Brain microvascular endothelial cell (primary cell): ENCODE results near the gene IER5.
"Not testable (repeated sequence)": the region's sequence is repeated elsewhere in the genome, so short reads cannot be mapped to it uniquely, and the experiment has no call there.

Source experiments
- DNase-seq: peaks from one replicate; pipeline ENCODE4 v3.0.0-alpha.2; 2020
- H3K27ac ChIP-seq: fragments of 250-450 bp; sonication (Bioruptor Pico); 2 replicates; pipeline ENCODE4 v1.5.1; 2020; ENCODE audit warnings: mild to moderate bottlenecking, moderate library complexity
- H3K27me3 ChIP-seq: fragments of 250-450 bp; sonication (Bioruptor Pico); replicated peaks from 2 replicates; pipeline ENCODE4 v1.5.1; 2020; ENCODE audit warnings: mild to moderate bottlenecking
- H3K36me3 ChIP-seq: fragments of 250-450 bp; sonication (Bioruptor Pico); replicated peaks from 2 replicates; pipeline ENCODE4 v1.5.1; 2020; ENCODE audit warnings: mild to moderate bottlenecking
- H3K4me3 ChIP-seq: 2 replicates; pipeline ENCODE4 v1.5.1; 2011; ENCODE audit warnings: low read depth, mild to moderate bottlenecking, control low read depth, low read length, moderate library complexity
- CTCF ChIP-seq: IDR thresholded peaks from 2 replicates; pipeline ENCODE4 v1.5.1; 2011; ENCODE audit warnings: low read depth, mild to moderate bottlenecking, moderate library complexity, low read length, control low read depth, inconsistent platforms; ENCODE audit errors: missing control alignments
- in situ Hi-C: cut with HindIII; loops from 2 replicates; pipeline ENCODE4 v1.10.0; 2017; ENCODE audit warnings: low sequenced_read_pairs, low pct_ligation_motif_present

Gene IER5

GRCh38 chr1:181088079-181089016 is at the start of gene IER5:
TSS of gene IER5 (plus strand) at chr1:181088700. CDS start at chr1:181088903, 203 bp downstream.
- no peaks in the 10 kb centered on the region for H3K27me3 ChIP-seq
- in situ Hi-C loops, result no loop called here
- H3K36me3 ChIP-seq, result no peaks in the 10 kb centered on the region
- no peak for TF ChIP-seq CTCF
- H3K27ac ChIP-seq, result peak within 1 kb of the TSS; percentile 51
- H3K4me3 ChIP-seq, result peak within 1 kb of the TSS; percentile 90
- peak; percentile 91 for DNase-seq

- no peaks in the 10 kb centered on the region for H3K27me3 ChIP-seq
- no peak overlapping the region for H3K4me3 ChIP-seq
- no peak for TF ChIP-seq CTCF
- no peak for DNase-seq
- H3K36me3 ChIP-seq, result no peaks in the 10 kb centered on the region
- no peak overlapping the region for H3K27ac ChIP-seq
- in situ Hi-C loops, result no loop called here
Observed at GRCh38 chr1:181040284-181040865, 48.1 kb upstream of the IER5 start.

GRCh38 chr1:181043025-181043888 is 45.2 kb upstream of the IER5 start:
- no peak overlapping the region for H3K4me3 ChIP-seq
- no peak for TF ChIP-seq CTCF
- in situ Hi-C loops, result no loop called here
- no peaks in the 10 kb centered on the region for H3K27me3 ChIP-seq
- H3K27ac ChIP-seq, result no peak overlapping the region
- no peak for DNase-seq
- no peaks in the 10 kb centered on the region for H3K36me3 ChIP-seq

GRCh38 chr1:181044449-181044966 is 44.0 kb upstream of the IER5 start:
- H3K4me3 ChIP-seq, result no peak overlapping the region
- no peak for TF ChIP-seq CTCF
- no peaks in the 10 kb centered on the region for H3K36me3 ChIP-seq
- no peak overlapping the region for H3K27ac ChIP-seq
- H3K27me3 ChIP-seq, result no peaks in the 10 kb centered on the region
- no peak for DNase-seq
- in situ Hi-C loops, result no loop called here

- H3K27ac ChIP-seq, H3K27me3 ChIP-seq, DNase-seq, H3K4me3 ChIP-seq, H3K36me3 ChIP-seq, in situ Hi-C loops: not testable (repeated sequence)
Observed at GRCh38 chr1:181045946-181046345, 42.6 kb upstream of the IER5 start.
